K562 (cell line): ENCODE results near the gene CCSER2. TPM values are rescaled to one million over a fixed set of nuclear protein-coding genes. Genes with fewer than 3 reads are reported as not detected.

Experiments
- CHD4 ChIP-seq: fragments of 200-600 bp; sonication (generic); IDR thresholded peaks from 3 replicates; pipeline ENCODE4 v1.6.1; 2012; ENCODE audit warnings: low read depth, mild to moderate bottlenecking, mixed read lengths, low read length, inconsistent platforms; ENCODE audit not compliant: insufficient read depth, insufficient replicate concordance, poor library complexity, severe bottlenecking
- FOXJ2 ChIP-seq: fragments of 200-800 bp; sonication (Bioruptor generic); IDR thresholded peaks from 2 replicates; pipeline ENCODE4 v1.6.1; 2016; ENCODE audit warnings: missing genetic modification characterization, missing compliant biosample characterization
- FOXK2 ChIP-seq, 2 experiments: fragments of 450-650 bp; IDR thresholded peaks in 1 of 2; conservative IDR thresholded peaks in 1 of 2; 2 replicates each; pipeline ENCODE4 v1.6.1; 2016; ENCODE audit warnings: low read depth in 2 of 2, mild to moderate bottlenecking in 1 of 2
- GABPA ChIP-seq: fragments of 200-800 bp; sonication (Bioruptor generic); conservative IDR thresholded peaks from 2 replicates; pipeline ENCODE4 v1.6.1; 2016; ENCODE audit warnings: low read depth, missing genetic modification characterization, missing compliant biosample characterization
- HES1 ChIP-seq: fragments of 450-650 bp; IDR thresholded peaks from 2 replicates; pipeline ENCODE4 v1.6.1; 2016; ENCODE audit warnings: low read depth, mild to moderate bottlenecking, moderate library complexity
- HOXB6 ChIP-seq: fragments of 250-450 bp; sonication (Bioruptor Pico); IDR thresholded peaks from 2 replicates; pipeline ENCODE4 v1.5.1; 2022; ENCODE audit warnings: mild to moderate bottlenecking, borderline replicate concordance
- KDM1A ChIP-seq, 2 experiments: fragments of 450-650 bp; IDR thresholded peaks; 2 replicates each; pipeline ENCODE4 v1.6.1; 2016; ENCODE audit warnings: mild to moderate bottlenecking in 2 of 2
- MTA3 ChIP-seq: fragments of 450-650 bp; formaldehyde crosslinking; IDR thresholded peaks from 2 replicates; pipeline ENCODE4 v1.6.1; 2017; ENCODE audit warnings: mild to moderate bottlenecking, borderline replicate concordance
- OTX1 ChIP-seq: fragments of 450-650 bp; formaldehyde crosslinking; IDR thresholded peaks from 2 replicates; pipeline ENCODE4 v1.4.0; 2022; ENCODE audit warnings: mild to moderate bottlenecking
- POLR2AphosphoS2 ChIP-seq: IDR thresholded peaks from 2 replicates; pipeline ENCODE4 v1.6.1; 2012; ENCODE audit warnings: low read length, improper control_type of control experiment
- POLR2H ChIP-seq: IDR thresholded peaks from 2 replicates; pipeline ENCODE4 v1.6.1; 2016; ENCODE audit warnings: missing genetic modification characterization, low read depth, mild to moderate bottlenecking, control low read depth, missing compliant biosample characterization, moderate library complexity
- PTTG1 ChIP-seq: fragments of 450-650 bp; IDR thresholded peaks from 2 replicates; pipeline ENCODE4 v1.6.1; 2016; ENCODE audit warnings: low read depth, mild to moderate bottlenecking, missing genetic modification characterization, missing compliant biosample characterization
- RB1 ChIP-seq: fragments of 450-650 bp; IDR thresholded peaks from 2 replicates; pipeline ENCODE4 v1.6.1; 2017; ENCODE audit warnings: low read depth, mild to moderate bottlenecking
- RBM15 ChIP-seq: fragments of 200-400 bp; formaldehyde crosslinking; IDR thresholded peaks from 2 replicates; pipeline ENCODE4 v1.6.1; 2018; ENCODE audit warnings: mild to moderate bottlenecking, low read length, moderate library complexity; ENCODE audit not compliant: insufficient read depth
- TAF15 ChIP-seq: fragments of 200-400 bp; formaldehyde crosslinking; IDR thresholded peaks from 2 replicates; pipeline ENCODE4 v1.6.1; 2017; ENCODE audit warnings: mild to moderate bottlenecking, low read depth, low read length, moderate library complexity
- TCF7L2 ChIP-seq: fragments of 150-350 bp; IDR thresholded peaks from 2 replicates; pipeline ENCODE4 v1.6.1; 2016; ENCODE audit warnings: low read depth, mild to moderate bottlenecking, low read length, moderate library complexity
- U2AF1 ChIP-seq: fragments of 200-400 bp; formaldehyde crosslinking; optimal IDR thresholded peaks from 2 replicates; pipeline ENCODE3; 2017; ENCODE audit warnings: mild to moderate bottlenecking, low read depth, low read length, moderate library complexity
- ZNF239 ChIP-seq: fragments of 250-450 bp; sonication (Bioruptor Pico); IDR thresholded peaks from 2 replicates; pipeline ENCODE4 v1.4.0; 2020; ENCODE audit warnings: mild to moderate bottlenecking
- ZNF24 ChIP-seq: fragments of 450-650 bp; IDR thresholded peaks from 2 replicates; pipeline ENCODE4 v1.6.1; 2016
- ZNF449 ChIP-seq: fragments of 250-450 bp; sonication (Bioruptor Pico); IDR thresholded peaks from 2 replicates; pipeline ENCODE4 v1.8.0; 2022; ENCODE audit warnings: moderate library complexity, mild to moderate bottlenecking, inconsistent platforms
- ZNF76 ChIP-seq: fragments of 250-450 bp; sonication (Bioruptor Pico); IDR thresholded peaks from 2 replicates; pipeline ENCODE4 v1.4.0; 2020; ENCODE audit warnings: mild to moderate bottlenecking, moderate library complexity, borderline replicate concordance
- ZNF77 ChIP-seq: fragments of 250-450 bp; sonication (Bioruptor Pico); IDR thresholded peaks from 2 replicates; pipeline ENCODE4 v1.5.0; 2020
- polyA plus RNA-seq, 8 experiments: library from polyadenylated mRNA; depleted of rRNA in 4 of 8; stranded (reverse) in 5 of 8; unstranded in 3 of 8; fragments of >200 nt; fragmentation: Nextera tagmentation in 2 of 8; fragmentation: Illumina TruSeq in 1 of 8; extraction: Ambion mirVana in 2 of 8; extraction: Trizol in 1 of 8; gene quantifications; 2 replicates each; pipeline versions ENCODE4 v1.2.1 to v1.2.3, GENCODE V29; 2011 to 2014; ENCODE audit warnings: inconsistent platforms in 1 of 8, missing spikeins in 1 of 8
- total RNA-seq, 7 experiments: library from RNA; depleted of rRNA in 6 of 7; stranded (reverse); fragments of >200 nt in 6 of 7; fragmentation: Illumina TruSeq in 2 of 7; extraction: Trizol in 2 of 7; gene quantifications; 2 replicates each; pipeline versions ENCODE4 v1.2.1 to v1.2.3, GENCODE V29; 2011 to 2021; ENCODE audit warnings: low replicate concordance in 1 of 7
- TF ChIP-seq, protein P1 (sequence below), 2 experiments: fragments of 450-650 bp in 1 of 2; IDR thresholded peaks; 2 replicates each; pipeline ENCODE4 v1.6.1; 2011 to 2017; ENCODE audit warnings: low read depth in 2 of 2, antibody characterized with exemption in 1 of 2, borderline replicate concordance in 1 of 2, low read length in 1 of 2, mild to moderate bottlenecking in 1 of 2, mixed read lengths in 1 of 2; ENCODE audit not compliant: control insufficient read depth in 1 of 2

The CCSER2 gene
- total and polyA plus RNA-seq, 9 of the 15 experiments (the other 6 are each of a cell fraction or from before 2014, with no cell fraction given): 2.7 to 15.1 (median 9.7) TPM

- TF ChIP-seq, protein P1, sequence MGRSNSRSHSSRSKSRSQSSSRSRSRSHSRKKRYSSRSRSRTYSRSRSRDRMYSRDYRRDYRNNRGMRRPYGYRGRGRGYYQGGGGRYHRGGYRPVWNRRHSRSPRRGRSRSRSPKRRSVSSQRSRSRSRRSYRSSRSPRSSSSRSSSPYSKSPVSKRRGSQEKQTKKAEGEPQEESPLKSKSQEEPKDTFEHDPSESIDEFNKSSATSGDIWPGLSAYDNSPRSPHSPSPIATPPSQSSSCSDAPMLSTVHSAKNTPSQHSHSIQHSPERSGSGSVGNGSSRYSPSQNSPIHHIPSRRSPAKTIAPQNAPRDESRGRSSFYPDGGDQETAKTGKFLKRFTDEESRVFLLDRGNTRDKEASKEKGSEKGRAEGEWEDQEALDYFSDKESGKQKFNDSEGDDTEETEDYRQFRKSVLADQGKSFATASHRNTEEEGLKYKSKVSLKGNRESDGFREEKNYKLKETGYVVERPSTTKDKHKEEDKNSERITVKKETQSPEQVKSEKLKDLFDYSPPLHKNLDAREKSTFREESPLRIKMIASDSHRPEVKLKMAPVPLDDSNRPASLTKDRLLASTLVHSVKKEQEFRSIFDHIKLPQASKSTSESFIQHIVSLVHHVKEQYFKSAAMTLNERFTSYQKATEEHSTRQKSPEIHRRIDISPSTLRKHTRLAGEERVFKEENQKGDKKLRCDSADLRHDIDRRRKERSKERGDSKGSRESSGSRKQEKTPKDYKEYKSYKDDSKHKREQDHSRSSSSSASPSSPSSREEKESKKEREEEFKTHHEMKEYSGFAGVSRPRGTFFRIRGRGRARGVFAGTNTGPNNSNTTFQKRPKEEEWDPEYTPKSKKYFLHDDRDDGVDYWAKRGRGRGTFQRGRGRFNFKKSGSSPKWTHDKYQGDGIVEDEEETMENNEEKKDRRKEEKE (IDR thresholded peaks at IDR 0.05; ENCODE audit: borderline replicate concordance in 1 of 2, control insufficient read depth in 1 of 2, low read depth in 2 of 2, low read length in 1 of 2): no peak
- peak; percentile 95 for TF ChIP-seq PTTG1 (tag)
- peak; percentile 87 for TF ChIP-seq ZNF239 (CRISPR knock-in tag)
- 0 out of 2 replicates have a peak, but pooled peaks have one; percentile 8 for TF ChIP-seq OTX1
- no peak for TF ChIP-seq GABPA (tag)
- TF ChIP-seq MTA3: peak; percentile 54; the same call in 1 of the 2 replicates
- peak; percentile 57; the same call in 1 of the 2 replicates for TF ChIP-seq HES1
- TF ChIP-seq RBM15: no peak
- no peak for TF ChIP-seq POLR2H (tag)
- peak; percentile 80 for TF ChIP-seq FOXJ2 (tag)
- no peak for TF ChIP-seq TCF7L2
- TF ChIP-seq ZNF24: peak; percentile 51; the same call in 1 of the 2 replicates
- TF ChIP-seq KDM1A (IDR thresholded peaks at IDR 0.05): peak; percentile 85 to 94
- TF ChIP-seq POLR2AphosphoS2: no peak
- TF ChIP-seq TAF15: no peak
- no peak for TF ChIP-seq ZNF77
- no peak for TF ChIP-seq HOXB6
- TF ChIP-seq U2AF1: no peak
- no peak for TF ChIP-seq CHD4
- peak; percentile 94 for TF ChIP-seq ZNF449
- 0 out of 4 replicates have a peak, but pooled peaks of 1 of the 2 experiments have one; percentile 34 for TF ChIP-seq FOXK2 (conservative IDR thresholded peaks at IDR 0.05 in 1 of 2, IDR thresholded peaks at IDR 0.05 in 1 of 2; ENCODE audit: low read depth in 2 of 2)
- TF ChIP-seq ZNF76 (CRISPR knock-in tag): peak; percentile 88
- no peak for TF ChIP-seq RB1
Observed at GRCh38 chr10:84525120-84525806, 196.9 kb downstream of the CCSER2 start (continued).
